Chondrocyte (in vitro differentiated cells): Measurements from ENCODE around the gene STIM1. TPM values are rescaled to one million over a fixed set of nuclear protein-coding genes. Genes with fewer than 3 reads are reported as not detected.

Experiments
- DNase-seq: peaks from one replicate; pipeline ENCODE4 v3.0.0; 2021; ENCODE audit warnings: mixed read lengths, low spot score
- H3K27ac Mint-ChIP-seq: one replicate; pipeline ENCODE4 v1.8.0; 2021; ENCODE audit warnings: mild to moderate bottlenecking, moderate library complexity, mixed read lengths; ENCODE audit not compliant: unreplicated experiment
- H3K27me3 Mint-ChIP-seq: 2 replicates; pipeline ENCODE4 v1.8.0; 2021; ENCODE audit warnings: low read depth, mixed read lengths
- H3K36me3 Mint-ChIP-seq: 2 replicates; pipeline ENCODE4 v1.8.0; 2021; ENCODE audit warnings: low read depth, mixed read lengths
- H3K4me1 Mint-ChIP-seq: 2 replicates; pipeline ENCODE4 v1.8.0; 2021; ENCODE audit warnings: low read depth, mild to moderate bottlenecking, mixed read lengths
- H3K4me3 Mint-ChIP-seq: one replicate; pipeline ENCODE4 v1.8.0; 2021; ENCODE audit warnings: mild to moderate bottlenecking, moderate library complexity, mixed read lengths; ENCODE audit not compliant: unreplicated experiment
- H3K9me3 Mint-ChIP-seq: 2 replicates; pipeline ENCODE4 v1.8.0; 2021; ENCODE audit warnings: low read depth, mixed read lengths
- total RNA-seq: library from RNA; stranded (reverse); gene quantifications from 3 replicates; pipeline ENCODE4 v1.2.1, GENCODE V29; 2021
- TF ChIP-seq, protein P1 (sequence below): fragments of 200-600 bp; sonication (generic); IDR thresholded peaks from 2 replicates; pipeline ENCODE4 v1.5.0; 2021; ENCODE audit warnings: antibody characterized with exemption, mild to moderate bottlenecking, moderate library complexity

Gene STIM1
- total RNA-seq, 1 donor from 2014 or later: 50.7 TPM

DNA sequence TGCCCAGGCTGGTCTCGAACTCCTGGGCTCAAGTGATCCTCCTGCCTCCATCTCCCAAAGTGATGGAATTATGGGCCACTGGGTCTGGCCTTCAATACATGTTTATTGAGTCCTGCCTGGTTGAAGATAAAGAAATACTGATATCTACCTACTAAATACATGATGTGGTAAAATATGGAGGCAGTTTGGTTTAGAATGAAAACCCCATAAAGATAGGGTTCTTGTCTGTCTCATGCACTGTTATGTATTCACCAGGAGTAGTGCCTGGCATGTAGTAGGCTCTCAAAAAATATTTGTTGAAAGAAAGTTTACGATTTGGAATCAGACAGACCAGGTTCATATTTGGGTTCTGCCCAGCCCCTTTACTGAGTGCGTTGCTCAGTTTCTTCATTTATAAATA, 21.1 kb downstream of the STIM1 start:
- no peaks in the 10 kb centered on the region for H3K27me3 Mint-ChIP-seq
- H3K36me3 Mint-ChIP-seq: peaks cover 2% of the 10 kb centered on the region
- no peak overlapping the region for H3K27ac Mint-ChIP-seq
- H3K9me3 Mint-ChIP-seq: no peaks in the 10 kb centered on the region
- DNase-seq: no peak
- peaks cover 15% of the 10 kb centered on the region for H3K4me1 Mint-ChIP-seq
- TF ChIP-seq, protein P1, sequence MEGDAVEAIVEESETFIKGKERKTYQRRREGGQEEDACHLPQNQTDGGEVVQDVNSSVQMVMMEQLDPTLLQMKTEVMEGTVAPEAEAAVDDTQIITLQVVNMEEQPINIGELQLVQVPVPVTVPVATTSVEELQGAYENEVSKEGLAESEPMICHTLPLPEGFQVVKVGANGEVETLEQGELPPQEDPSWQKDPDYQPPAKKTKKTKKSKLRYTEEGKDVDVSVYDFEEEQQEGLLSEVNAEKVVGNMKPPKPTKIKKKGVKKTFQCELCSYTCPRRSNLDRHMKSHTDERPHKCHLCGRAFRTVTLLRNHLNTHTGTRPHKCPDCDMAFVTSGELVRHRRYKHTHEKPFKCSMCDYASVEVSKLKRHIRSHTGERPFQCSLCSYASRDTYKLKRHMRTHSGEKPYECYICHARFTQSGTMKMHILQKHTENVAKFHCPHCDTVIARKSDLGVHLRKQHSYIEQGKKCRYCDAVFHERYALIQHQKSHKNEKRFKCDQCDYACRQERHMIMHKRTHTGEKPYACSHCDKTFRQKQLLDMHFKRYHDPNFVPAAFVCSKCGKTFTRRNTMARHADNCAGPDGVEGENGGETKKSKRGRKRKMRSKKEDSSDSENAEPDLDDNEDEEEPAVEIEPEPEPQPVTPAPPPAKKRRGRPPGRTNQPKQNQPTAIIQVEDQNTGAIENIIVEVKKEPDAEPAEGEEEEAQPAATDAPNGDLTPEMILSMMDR: no peak
- H3K4me3 Mint-ChIP-seq: no peak overlapping the region

DNA sequence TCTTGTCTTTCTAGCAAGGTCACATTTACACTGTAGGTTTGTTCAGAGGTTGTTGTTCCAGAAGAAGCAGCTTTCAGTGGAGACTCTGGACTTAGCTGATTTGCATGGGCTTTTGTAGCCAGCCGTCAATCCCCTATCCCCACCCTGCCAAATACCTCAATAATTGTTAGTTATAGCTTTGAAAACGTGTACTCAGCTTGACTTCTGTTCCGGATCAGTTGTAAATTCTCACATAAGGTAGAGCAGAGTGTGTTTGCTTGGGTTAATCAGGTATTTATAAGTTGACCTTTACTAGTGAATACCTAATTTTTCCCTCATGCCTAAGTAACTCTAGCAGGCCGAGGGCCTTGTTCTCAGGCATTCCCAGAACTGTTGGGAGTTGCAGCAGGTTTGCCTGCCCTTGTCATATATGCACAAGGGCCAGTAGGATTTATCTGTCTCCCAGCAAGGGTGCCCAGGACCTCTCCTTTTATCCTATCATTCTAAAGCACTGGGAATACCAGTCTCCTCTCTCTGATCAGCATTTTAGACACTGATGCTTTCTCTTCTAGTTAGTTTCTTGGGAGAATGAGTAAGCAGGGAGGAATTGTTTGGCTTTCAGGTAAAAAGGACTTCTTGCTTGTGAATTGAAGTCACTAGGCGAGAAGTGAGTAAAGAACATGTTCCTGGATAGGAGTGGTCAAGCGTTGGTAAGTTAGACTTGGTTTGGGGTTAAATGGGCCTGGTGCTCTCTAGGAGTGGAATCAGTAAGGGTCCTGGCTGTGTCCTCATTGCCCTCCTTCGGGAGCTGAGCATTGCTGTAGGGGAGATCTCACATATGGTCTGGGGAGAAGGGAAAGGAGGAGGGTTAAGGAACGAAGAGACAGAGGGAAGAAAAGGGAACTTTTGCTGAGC, 22.1 kb downstream of the STIM1 start:
- no peak for DNase-seq
- H3K4me3 Mint-ChIP-seq: no peak overlapping the region
- H3K36me3 Mint-ChIP-seq: peaks cover 2% of the 10 kb centered on the region
- TF ChIP-seq, protein P1: no peak
- H3K27ac Mint-ChIP-seq: no peak overlapping the region
- peaks cover 15% of the 10 kb centered on the region for H3K4me1 Mint-ChIP-seq
- no peaks in the 10 kb centered on the region for H3K9me3 Mint-ChIP-seq
- no peaks in the 10 kb centered on the region for H3K27me3 Mint-ChIP-seq

DNA sequence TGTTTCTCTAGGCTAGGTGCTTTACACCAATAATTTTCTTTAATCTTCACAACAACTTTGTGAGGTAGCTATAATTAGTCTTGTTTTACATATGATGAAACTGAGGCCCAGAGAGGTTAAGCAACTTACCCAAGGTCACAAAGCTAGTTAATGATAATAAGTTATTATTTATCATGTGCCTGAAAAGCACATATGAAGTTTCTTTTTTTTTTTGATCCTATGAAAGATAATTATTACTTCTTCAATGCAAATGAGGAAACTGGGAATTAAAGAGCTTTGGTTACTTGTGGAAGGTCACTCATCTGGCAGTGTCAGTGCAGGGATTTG, 22.8 kb downstream of the STIM1 start:
- Mint-ChIP-seq H3K9me3 (no peaks in the 10 kb centered on the region), H3K36me3 (no peaks in the 10 kb centered on the region), H3K27ac (no peak overlapping the region), H3K27me3 (no peaks in the 10 kb centered on the region), H3K4me3 (no peak overlapping the region), H3K4me1 (peaks cover 15% of the 10 kb centered on the region)
- TF ChIP-seq, protein P1: no peak
- no peak for DNase-seq

DNA sequence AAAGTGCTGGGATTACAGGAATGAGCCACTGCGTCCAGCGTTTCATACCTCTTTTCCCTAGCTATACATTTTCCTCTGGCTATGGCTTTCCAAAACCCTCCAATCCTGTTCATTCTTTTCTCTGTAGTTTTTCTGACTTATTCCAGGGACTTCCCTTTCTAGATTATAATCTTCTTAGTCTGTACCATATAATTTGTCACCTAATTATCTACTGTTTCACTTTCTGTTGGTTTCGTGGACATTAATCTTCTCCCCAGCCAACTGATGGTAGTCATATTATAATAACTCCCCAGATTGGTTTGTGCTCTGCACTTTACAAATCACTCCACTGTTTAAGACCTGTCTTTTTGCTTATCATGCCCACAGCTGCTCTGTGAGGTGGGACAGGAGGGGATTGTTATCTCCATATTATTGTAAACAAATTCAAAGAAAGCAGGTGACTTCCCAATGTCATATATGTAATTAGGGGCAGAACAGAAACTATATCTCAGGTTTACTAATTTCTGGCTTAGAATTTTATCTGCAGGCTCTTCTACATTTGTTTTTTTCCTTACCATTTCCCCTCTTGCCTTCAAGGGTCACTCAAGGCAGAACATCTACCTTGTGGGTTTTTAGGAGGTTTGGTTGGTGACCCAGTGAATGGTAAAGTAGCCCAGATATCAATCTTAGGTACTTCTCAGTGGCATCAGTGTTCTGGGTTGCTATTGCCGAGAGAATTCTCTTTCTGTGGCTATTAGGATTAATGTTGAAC, 23.9 kb downstream of the STIM1 start:
- no peak for DNase-seq
- no peaks in the 10 kb centered on the region for H3K36me3 Mint-ChIP-seq
- H3K27ac Mint-ChIP-seq: no peak overlapping the region
- no peaks in the 10 kb centered on the region for H3K27me3 Mint-ChIP-seq
- no peak overlapping the region for H3K4me3 Mint-ChIP-seq
- TF ChIP-seq, protein P1: no peak
- peaks cover 15% of the 10 kb centered on the region for H3K4me1 Mint-ChIP-seq
- H3K9me3 Mint-ChIP-seq: no peaks in the 10 kb centered on the region

DNA sequence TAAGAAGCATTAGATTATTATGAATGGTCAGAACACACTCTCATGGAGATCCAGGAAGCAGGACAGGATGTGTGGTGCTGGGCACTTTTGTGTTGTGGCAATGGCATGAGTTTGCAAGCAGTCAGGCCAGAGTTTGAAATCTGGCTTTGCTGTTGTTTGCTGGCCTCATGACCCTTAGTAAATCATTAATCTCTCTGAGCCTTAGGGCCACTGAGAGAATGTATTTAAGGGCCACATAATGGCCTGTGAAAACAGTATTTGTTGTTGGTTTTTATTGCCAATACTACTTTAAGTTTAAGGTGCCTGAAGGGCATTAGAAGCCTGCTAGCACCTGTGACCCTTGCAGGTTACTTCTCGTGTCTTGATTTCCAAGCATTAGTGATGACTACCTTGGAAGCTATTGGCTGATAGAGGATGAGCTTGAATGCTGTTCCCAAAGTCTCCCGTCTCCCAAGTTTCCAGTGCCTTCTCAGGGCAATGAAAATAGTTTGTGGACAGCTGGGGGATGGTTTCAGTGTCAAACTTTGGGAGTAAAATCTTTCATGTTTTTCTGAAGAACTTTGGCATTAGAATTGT, 24.6 kb downstream of the STIM1 start:
- TF ChIP-seq, protein P1: no peak
- no peaks in the 10 kb centered on the region for H3K27me3 Mint-ChIP-seq
- no peak overlapping the region for H3K4me3 Mint-ChIP-seq
- no peaks in the 10 kb centered on the region for H3K9me3 Mint-ChIP-seq
- H3K27ac Mint-ChIP-seq: no peak overlapping the region
- H3K36me3 Mint-ChIP-seq: no peaks in the 10 kb centered on the region
- H3K4me1 Mint-ChIP-seq: peaks cover 15% of the 10 kb centered on the region
- DNase-seq: no peak
